Measurements from ENCODE around the gene VPS72. TPM values are rescaled to one million over a fixed set of nuclear protein-coding genes. Genes with fewer than 3 reads are reported as not detected.

VPS72 gene
- polyA plus RNA-seq, 3 donors = 71.1 to 75.7 (median 73.5) TPM

Other genes with a start within 250 kb of the VPS72 start
- 100 to 1,000 TPM; 297 to 304 (median 298) TPM for gene CERS2, start 215.4 kb downstream of the VPS72 start, polyA plus RNA-seq (ENCODE audit: insufficient read length in 3 of 3)
- gene ANXA9, start 207.9 kb downstream of the VPS72 start, polyA plus RNA-seq (ENCODE audit: insufficient read length in 3 of 3) = 10 to 100 TPM; 12.4 to 16.7 (median 15.3) TPM
- gene MINDY1, start 183.3 kb downstream of the VPS72 start, polyA plus RNA-seq (ENCODE audit: insufficient read length in 3 of 3) = 10 to 100 TPM; 38.4 to 41.3 (median 39.3) TPM
- gene PRUNE1, start 181.7 kb downstream of the VPS72 start, polyA plus RNA-seq (ENCODE audit: insufficient read length in 3 of 3) = 10 to 100 TPM; 49.1 to 51.8 (median 50.2) TPM
- gene BNIPL, start 153.6 kb downstream of the VPS72 start, polyA plus RNA-seq (ENCODE audit: insufficient read length in 3 of 3) = 1 to 10 TPM; 1.0 to 2.5 (median 1.7) TPM
- gene C1orf56, start 142.4 kb downstream of the VPS72 start, polyA plus RNA-seq (ENCODE audit: insufficient read length in 3 of 3) = 10 to 100 TPM; 11.1 to 11.5 (median 11.3) TPM
- 10 to 100 TPM; 73.6 to 76.2 (median 73.8) TPM for gene CDC42SE1, start 130.6 kb downstream of the VPS72 start, polyA plus RNA-seq (ENCODE audit: insufficient read length in 3 of 3)
- 10 to 100 TPM; 23.5 to 25.4 (median 25.1) TPM for gene MLLT11, start 129.8 kb downstream of the VPS72 start, polyA plus RNA-seq (ENCODE audit: insufficient read length in 3 of 3)
- 10 to 100 TPM; 10.2 to 11.0 (median 10.7) TPM for gene GABPB2, start 119.4 kb downstream of the VPS72 start, polyA plus RNA-seq (ENCODE audit: insufficient read length in 3 of 3)
- 10 to 100 TPM; 20.9 to 22.8 (median 22.3) TPM for gene SEMA6C, start 43.6 kb downstream of the VPS72 start, polyA plus RNA-seq (ENCODE audit: insufficient read length in 3 of 3)
- 1 to 10 TPM; 1.2 to 1.5 (median 1.3) TPM for gene TNFAIP8L2, start 33.5 kb downstream of the VPS72 start, polyA plus RNA-seq (ENCODE audit: insufficient read length in 3 of 3)
- 10 to 100 TPM; 17.1 to 21.9 (median 18.1) TPM for gene LYSMD1, start 24.3 kb downstream of the VPS72 start, polyA plus RNA-seq (ENCODE audit: insufficient read length in 3 of 3)
- gene SCNM1, start 24.1 kb downstream of the VPS72 start, polyA plus RNA-seq (ENCODE audit: insufficient read length in 3 of 3) = 10 to 100 TPM; 37.6 to 38.8 (median 38.5) TPM
- 1 to 10 TPM in 1 of 3 donors, under 1 TPM in 2; 0.48 to 1.0 (median 0.64) TPM for gene TMOD4, start 14.2 kb downstream of the VPS72 start, polyA plus RNA-seq (ENCODE audit: insufficient read length in 3 of 3)
- 10 to 100 TPM; 64.0 to 71.3 (median 65.4) TPM for gene PIP5K1A, start 8.4 kb upstream of the VPS72 start, polyA plus RNA-seq (ENCODE audit: insufficient read length in 3 of 3)
- 100 to 1,000 TPM; 170 to 184 (median 183) TPM for gene PSMD4, start 64.5 kb upstream of the VPS72 start, polyA plus RNA-seq (ENCODE audit: insufficient read length in 3 of 3)
- gene ZNF687, start 92.1 kb upstream of the VPS72 start, polyA plus RNA-seq (ENCODE audit: insufficient read length in 3 of 3) = 10 to 100 TPM; 21.9 to 23.0 (median 22.6) TPM
- 10 to 100 TPM; 62.0 to 66.5 (median 62.3) TPM for gene PI4KB, start 137.2 kb upstream of the VPS72 start, polyA plus RNA-seq (ENCODE audit: insufficient read length in 3 of 3)
- 10 to 100 TPM; 39.6 to 47.4 (median 42.7) TPM for gene RFX5, start 157.1 kb upstream of the VPS72 start, polyA plus RNA-seq (ENCODE audit: insufficient read length in 3 of 3)
- 10 to 100 TPM; 45.9 to 56.2 (median 47.0) TPM for gene SELENBP1, start 182.5 kb upstream of the VPS72 start, polyA plus RNA-seq (ENCODE audit: insufficient read length in 3 of 3)
- gene PSMB4, start 209.4 kb upstream of the VPS72 start, polyA plus RNA-seq (ENCODE audit: insufficient read length in 3 of 3) = 100 to 1,000 TPM; 244 to 272 (median 271) TPM